ENCODE results near the gene RESP18.
A peak's percentile ranks its signal among the peaks of the same experiment; 100 is the strongest.
"Not testable (repeated sequence)": the region's sequence is repeated elsewhere in the genome, so short reads cannot be mapped to it uniquely, and the experiment has no call there.

The RESP18 gene

GRCh38 chr2:219290381-219291171, 42.0 kb downstream of the RESP18 start:
- DNase-seq: no peak

- DNase-seq: no peak
Observed at GRCh38 chr2:219289537-219290361, 42.8 kb downstream of the RESP18 start.

GRCh38 chr2:219289195-219289536, 43.4 kb downstream of the RESP18 start:
- DNase-seq: no peak

GRCh38 chr2:219287580-219288265, 44.8 kb downstream of the RESP18 start:
- no peak for DNase-seq

GRCh38 chr2:219287116-219287440, 45.5 kb downstream of the RESP18 start:
- not testable (repeated sequence) for DNase-seq

- DNase-seq: no peak
Observed at GRCh38 chr2:219286436-219287115, 46.0 kb downstream of the RESP18 start.

GRCh38 chr2:219285894-219286425, 46.6 kb downstream of the RESP18 start:
- no peak for DNase-seq

- no peak for DNase-seq
Observed at GRCh38 chr2:219285373-219285735, 47.2 kb downstream of the RESP18 start.

- no peak for DNase-seq
Observed at GRCh38 chr2:219284501-219285372, 47.8 kb downstream of the RESP18 start.

GRCh38 chr2:219282943-219283581, 49.5 kb downstream of the RESP18 start:
- DNase-seq: no peak

- no peak for DNase-seq
Observed at GRCh38 chr2:219282375-219282774, 50.2 kb downstream of the RESP18 start.

GRCh38 chr2:219281588-219281987, 51.0 kb downstream of the RESP18 start:
- DNase-seq: no peak

GRCh38 chr2:219280651-219281050, 51.9 kb downstream of the RESP18 start:
- DNase-seq: no peak

GRCh38 chr2:219279916-219280516, 52.5 kb downstream of the RESP18 start:
- DNase-seq: no peak

- DNase-seq: peak; percentile 72 to 92
Observed at GRCh38 chr2:219279151-219279915, 53.2 kb downstream of the RESP18 start, which contains the start of gene DNAJB2. Gene DNAJB2, plus strand, starts transcription at chr2:219279366. Its CDS starts 468 bp downstream, at chr2:219279834.

- no peak for DNase-seq
Observed at GRCh38 chr2:219278655-219279150, 53.8 kb downstream of the RESP18 start.

GRCh38 chr2:219277703-219278654, 54.6 kb downstream of the RESP18 start:
- peak; percentile 3 to 20 for DNase-seq
